SK-N-SH (cell line): ENCODE results near the gene TOMM20. TPM values are rescaled to one million over a fixed set of nuclear protein-coding genes. Genes with fewer than 3 reads are reported as not detected.
A peak's percentile ranks its signal among the peaks of the same experiment; 100 is the strongest.

Experiments
- CTCF ChIA-PET: fragments of 300-600, 350-600 bp; formaldehyde crosslinking; extraction: SDS; loops from one replicate; lab custom pipeline; 2021; lab: Yijun Ruan, JAX
- POLR2A ChIA-PET: fragments of 350-600 bp; sonication (Branson Sonifier 250); formaldehyde crosslinking; extraction: SDS; loops from one replicate; lab custom pipeline; 2020; ENCODE audit warnings: antibody characterized with exemption, inconsistent platforms; lab: Yijun Ruan, JAX
- DNase-seq: peaks from one replicate; pipeline ENCODE4 v3.0.0; 2012
- H2AFZ ChIP-seq: fragments of 200-600 bp; sonication (generic); 2 replicates; pipeline ENCODE4 v1.8.1; 2016; ENCODE audit warnings: antibody characterized with exemption, mild to moderate bottlenecking, low read depth
- H3F3A ChIP-seq: fragments of 200-600 bp; sonication (generic); replicated peaks from 2 replicates; pipeline ENCODE3; 2016; ENCODE audit warnings: antibody characterized with exemption, mild to moderate bottlenecking; ENCODE audit not compliant: insufficient read depth
- H3K27ac ChIP-seq, 2 experiments: fragments of 200-500 bp in 1 of 2; fragments of 200-600 bp in 1 of 2; sonication (Bioruptor generic) in 1 of 2; sonication (generic), shearing (Covaris generic) in 1 of 2; 2 replicates each; pipeline versions ENCODE4 v1.5.1 to v1.6.1; 2014 to 2016; ENCODE audit warnings: low read depth in 2 of 2, inconsistent platforms in 1 of 2, low read length in 1 of 2, mild to moderate bottlenecking in 1 of 2, mixed read lengths in 1 of 2
- H3K27me3 ChIP-seq: fragments of 200-600 bp; sonication (generic), shearing (Covaris generic); 2 replicates; pipeline ENCODE4 v1.6.1; 2016; ENCODE audit warnings: mixed run types; ENCODE audit not compliant: insufficient read depth
- H3K36me3 ChIP-seq, 2 experiments: fragments of 200-500 bp in 1 of 2; fragments of 200-600 bp in 1 of 2; sonication (Bioruptor generic) in 1 of 2; sonication (generic) in 1 of 2; replicated peaks in 1 of 2; 2 replicates each; pipeline versions ENCODE3 to v1.5.1; 2014 to 2016; ENCODE audit warnings: low read length in 1 of 2, mild to moderate bottlenecking in 1 of 2; ENCODE audit not compliant: insufficient read depth in 2 of 2, control insufficient read depth in 1 of 2
- H3K4me1 ChIP-seq, 2 experiments: fragments of 200-500 bp in 1 of 2; fragments of 200-600 bp in 1 of 2; sonication (Bioruptor generic) in 1 of 2; sonication (generic), shearing (Covaris generic) in 1 of 2; 2 replicates each; pipeline versions ENCODE4 v1.5.1 to v1.6.1; 2014 to 2016; ENCODE audit warnings: low read depth in 1 of 2, low read length in 1 of 2, mixed run types in 1 of 2; ENCODE audit not compliant: insufficient read depth in 2 of 2, control insufficient read depth in 1 of 2
- H3K4me2 ChIP-seq: fragments of 200-600 bp; sonication (generic), shearing (Covaris generic); 2 replicates; pipeline ENCODE4 v1.6.1; 2017; ENCODE audit warnings: mixed run types
- H3K4me3 ChIP-seq, 2 experiments: fragments of 200-500 bp in 1 of 2; fragments of 200-600 bp in 1 of 2; sonication (Bioruptor generic) in 1 of 2; sonication (generic), shearing (Covaris generic) in 1 of 2; 2 replicates each; pipeline versions ENCODE4 v1.5.1 to v1.8.1; 2014 to 2016; ENCODE audit warnings: low read depth in 2 of 2, inconsistent platforms in 1 of 2, low read length in 1 of 2, mild to moderate bottlenecking in 1 of 2, mixed read lengths in 1 of 2, moderate library complexity in 1 of 2
- H3K79me2 ChIP-seq: fragments of 200-600 bp; sonication (generic); 2 replicates; pipeline ENCODE4 v1.8.1; 2017; ENCODE audit warnings: mild to moderate bottlenecking; ENCODE audit not compliant: insufficient read depth
- H3K9ac ChIP-seq: fragments of 200-600 bp; sonication (generic); 2 replicates; pipeline ENCODE4 v1.6.1; 2017; ENCODE audit warnings: mixed run types
- H3K9me2 ChIP-seq: fragments of 200-600 bp; sonication (generic); 2 replicates; pipeline ENCODE4 v1.6.1; 2017; ENCODE audit warnings: mixed run types
- H3K9me3 ChIP-seq: fragments of 200-600 bp; sonication (generic); 2 replicates; pipeline ENCODE4 v1.6.1; 2017; ENCODE audit warnings: mixed run types, mild to moderate bottlenecking, moderate library complexity
- H4K20me1 ChIP-seq: fragments of 200-600 bp; sonication (generic); 2 replicates; pipeline ENCODE4 v1.6.1; 2017; ENCODE audit warnings: mild to moderate bottlenecking, mixed run types; ENCODE audit not compliant: insufficient read depth
- CHD2 ChIP-seq: fragments of 150-350 bp; IDR thresholded peaks from 2 replicates; pipeline ENCODE4 v1.6.1; 2018; ENCODE audit warnings: low read length; ENCODE audit not compliant: partially characterized antibody
- EP300 ChIP-seq, 2 experiments: IDR thresholded peaks; 2 replicates each; pipeline versions ENCODE4 v1.4.0 to v1.6.1; 2012; ENCODE audit warnings: borderline replicate concordance in 1 of 2, low read depth in 1 of 2, low read length in 1 of 2
- EZH2phosphoT487 ChIP-seq: fragments of 200-600 bp; sonication (generic); IDR thresholded peaks from 2 replicates; pipeline ENCODE4 v1.6.1; 2017; ENCODE audit warnings: low read depth, mixed run types, mild to moderate bottlenecking, antibody characterized with exemption, moderate library complexity, borderline replicate concordance
- FOXM1 ChIP-seq: IDR thresholded peaks from 2 replicates; pipeline ENCODE4 v1.4.0; 2012; ENCODE audit warnings: low read depth, mild to moderate bottlenecking
- MEF2A ChIP-seq: IDR thresholded peaks from 2 replicates; pipeline ENCODE4 v1.4.0; 2012; ENCODE audit warnings: low read depth, borderline replicate concordance
- NRF1 ChIP-seq: IDR thresholded peaks from 2 replicates; pipeline ENCODE4 v1.6.1; 2012; ENCODE audit warnings: low read depth, mild to moderate bottlenecking, low read length
- PBX3 ChIP-seq: IDR thresholded peaks from 2 replicates; pipeline ENCODE4; 2012
- REST ChIP-seq: IDR thresholded peaks from 2 replicates; pipeline ENCODE4 v1.6.1; 2012; ENCODE audit warnings: mild to moderate bottlenecking, low read depth, low read length, moderate library complexity
- RXRA ChIP-seq: IDR thresholded peaks from 2 replicates; pipeline ENCODE4 v1.4.0; 2012; ENCODE audit warnings: low read depth, mild to moderate bottlenecking, borderline replicate concordance
- SIN3A ChIP-seq: IDR thresholded peaks from 2 replicates; pipeline ENCODE4 v1.6.1; 2012; ENCODE audit warnings: low read depth, mild to moderate bottlenecking, low read length, moderate library complexity, borderline replicate concordance
- TAF1 ChIP-seq: IDR thresholded peaks from 2 replicates; pipeline ENCODE4 v1.6.1; 2012; ENCODE audit warnings: low read depth, mild to moderate bottlenecking, low read length, moderate library complexity, borderline replicate concordance
- USF1 ChIP-seq: IDR thresholded peaks from 2 replicates; pipeline ENCODE4 v1.4.0; 2012; ENCODE audit warnings: low read depth, borderline replicate concordance
- WGBS: methylation state at CpG from one replicate; pipeline ENCODE4 v1.1.6; 2017; ENCODE audit warnings: low lambda C conversion rate; 5-methylcytosine and 5-hydroxymethylcytosine counted together
- polyA plus RNA-seq, 3 experiments: library from polyadenylated mRNA; depleted of rRNA; stranded (reverse); fragments of >200 nt; gene quantifications; 2 replicates each; pipeline ENCODE4 v1.2.3, GENCODE V29; 2012

Gene TOMM20
- polyA plus RNA-seq, 1 of the 3 experiments (the other 2 are of a cell fraction), result 86.2 TPM

GRCh38 chr1:235130766-235131270 is 2.2 kb upstream of the TOMM20 start (continued):
- TF ChIP-seq REST (no peak), FOXM1 (no peak), USF1 (no peak), TAF1 (no peak), EP300 (IDR thresholded peaks at IDR 0.05; ENCODE audit: borderline replicate concordance in 1 of 2, low read depth in 1 of 2, low read length in 1 of 2) (no peak), NRF1 (no peak), MEF2A (no peak), PBX3 (no peak)

GRCh38 chr1:235129774-235130570 is 1.3 kb upstream of the TOMM20 start:
- Histone ChIP-seq H3K36me3 (peaks cover 16 to 23% of the 10 kb centered on the region in 2 experiments), H3K9me3 (no peaks in the 10 kb centered on the region), H2AFZ (peak overlapping the region; percentile 95; the same call in 1 of the 2 replicates), H3K27me3 (no peaks in the 10 kb centered on the region), H3K9ac (no peak overlapping the region), H3K4me2 (no peak overlapping the region), H3K4me3 (no peak overlapping the region), H3K79me2 (peaks cover 36% of the 10 kb centered on the region), H4K20me1 (peaks cover 27% of the 10 kb centered on the region), H3K27ac (no peak overlapping the region; a peak in 1 of 4 replicates), H3F3A (peaks cover 34% of the 10 kb centered on the region), H3K9me2 (no peaks in the 10 kb centered on the region), H3K4me1 (peaks cover 0 to 5% of the 10 kb centered on the region in 2 experiments; a peak in 2 of 4 replicates)
- ChIA-PET POLR2A (interaction anchor here (1.4 kb wide), 1 partner anchor 25 kb away, joined by 4 read pairs; no protein-coding TSS in a partner anchor), CTCF (interaction anchor here (1.4 kb wide), 1 partner anchor 25 kb away, joined by 4 read pairs; no protein-coding TSS in a partner anchor)
- 94% methylated on average over 4 of the region's 4 CpGs for WGBS
- no peak for DNase-seq
- no peak for TF ChIP-seq EZH2phosphoT487
- TF ChIP-seq NRF1, result no peak
- no peak for TF ChIP-seq SIN3A
- TF ChIP-seq RXRA, result no peak
- no peak for TF ChIP-seq CHD2
- no peak for TF ChIP-seq TAF1
